Measurements from ENCODE around the gene TRIM2.

Gene TRIM2

DNA sequence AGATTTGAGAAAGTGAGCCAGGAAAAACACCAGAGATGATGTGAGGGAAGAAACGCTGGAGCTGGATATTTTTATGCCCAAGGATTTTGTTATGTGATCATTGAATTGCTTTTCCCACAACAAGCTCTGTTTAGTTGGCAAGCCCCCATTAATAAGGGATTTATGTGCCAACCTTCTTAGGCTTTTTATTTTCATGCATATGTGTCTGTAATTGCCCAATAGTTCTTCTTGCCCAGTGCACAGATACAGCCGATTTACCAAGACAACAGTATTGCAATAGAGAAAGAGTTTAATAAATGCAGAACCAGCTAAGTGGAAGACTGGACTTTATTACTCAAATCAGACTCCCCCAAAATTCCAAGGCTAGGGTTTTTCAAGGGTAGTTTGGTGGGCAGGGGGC lies 57.7 kb downstream of the TRIM2 start:
- Histone ChIP-seq H3K27me3 (ENCODE audit: control insufficient read depth, insufficient read depth, low read length) (no peaks in the 10 kb centered on the region), H3K79me2 (no peaks in the 10 kb centered on the region), H3K36me3 (ENCODE audit: control insufficient read depth, insufficient read depth, low read length) (no peaks in the 10 kb centered on the region), H3K27ac (no peak overlapping the region), H3K4me1 (no peaks in the 10 kb centered on the region), H3K9ac (no peak overlapping the region), H3K4me3 (ENCODE audit: low read depth, low read length) (no peak overlapping the region), H3K9me3 (ENCODE audit: control insufficient read depth, low read length) (no peaks in the 10 kb centered on the region), H3K4me2 (ENCODE audit: low read length) (no peak overlapping the region), H2AFZ (no peak overlapping the region)
- TF ChIP-seq, protein P1, sequence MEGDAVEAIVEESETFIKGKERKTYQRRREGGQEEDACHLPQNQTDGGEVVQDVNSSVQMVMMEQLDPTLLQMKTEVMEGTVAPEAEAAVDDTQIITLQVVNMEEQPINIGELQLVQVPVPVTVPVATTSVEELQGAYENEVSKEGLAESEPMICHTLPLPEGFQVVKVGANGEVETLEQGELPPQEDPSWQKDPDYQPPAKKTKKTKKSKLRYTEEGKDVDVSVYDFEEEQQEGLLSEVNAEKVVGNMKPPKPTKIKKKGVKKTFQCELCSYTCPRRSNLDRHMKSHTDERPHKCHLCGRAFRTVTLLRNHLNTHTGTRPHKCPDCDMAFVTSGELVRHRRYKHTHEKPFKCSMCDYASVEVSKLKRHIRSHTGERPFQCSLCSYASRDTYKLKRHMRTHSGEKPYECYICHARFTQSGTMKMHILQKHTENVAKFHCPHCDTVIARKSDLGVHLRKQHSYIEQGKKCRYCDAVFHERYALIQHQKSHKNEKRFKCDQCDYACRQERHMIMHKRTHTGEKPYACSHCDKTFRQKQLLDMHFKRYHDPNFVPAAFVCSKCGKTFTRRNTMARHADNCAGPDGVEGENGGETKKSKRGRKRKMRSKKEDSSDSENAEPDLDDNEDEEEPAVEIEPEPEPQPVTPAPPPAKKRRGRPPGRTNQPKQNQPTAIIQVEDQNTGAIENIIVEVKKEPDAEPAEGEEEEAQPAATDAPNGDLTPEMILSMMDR (IDR thresholded peaks at IDR 0.05), result no peak

DNA sequence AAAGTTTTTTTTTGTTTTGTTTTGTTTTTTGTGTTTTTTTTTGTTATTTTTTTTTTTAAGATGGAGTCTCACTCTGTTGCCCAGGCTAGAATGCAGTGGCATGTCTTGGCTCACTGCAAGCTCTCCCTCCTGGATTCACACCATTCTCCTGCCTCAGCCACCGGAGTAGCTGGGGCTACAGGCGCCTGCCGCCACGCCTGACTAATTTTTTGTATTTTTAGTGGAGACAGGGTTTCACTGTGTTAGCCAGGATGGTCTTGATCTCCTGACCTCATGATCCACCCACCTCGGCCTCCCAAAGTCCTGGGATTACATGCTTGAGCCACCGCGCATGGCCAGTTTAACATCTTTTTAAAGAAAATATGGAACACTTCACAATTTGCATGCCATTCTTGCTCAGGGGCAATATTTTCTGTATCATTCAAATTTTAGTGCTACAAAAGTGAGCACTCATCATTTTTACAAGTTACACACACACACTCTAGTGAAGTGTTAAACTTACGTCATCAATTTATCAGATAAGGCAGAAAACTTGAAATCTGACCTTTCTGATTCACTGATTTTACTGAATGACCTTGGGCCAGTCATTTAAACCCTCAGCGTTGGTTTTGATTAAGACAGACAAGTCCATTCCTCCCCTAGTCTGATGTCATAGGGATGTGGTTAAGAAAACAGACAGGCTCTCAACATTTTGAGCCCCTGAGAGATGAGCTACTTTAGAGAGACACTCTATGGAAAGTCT lies 61.2 kb downstream of the TRIM2 start:
- no peak overlapping the region for H3K4me2 ChIP-seq (ENCODE audit: low read length)
- no peaks in the 10 kb centered on the region for H3K27me3 ChIP-seq (ENCODE audit: control insufficient read depth, insufficient read depth, low read length)
- TF ChIP-seq, protein P1 (IDR thresholded peaks at IDR 0.05), result no peak
- no peaks in the 10 kb centered on the region for H3K9me3 ChIP-seq (ENCODE audit: control insufficient read depth, low read length)
- no peak overlapping the region for H3K4me3 ChIP-seq (ENCODE audit: low read depth, low read length)
- no peaks in the 10 kb centered on the region for H3K79me2 ChIP-seq
- H2AFZ ChIP-seq, result no peak overlapping the region
- no peaks in the 10 kb centered on the region for H3K36me3 ChIP-seq (ENCODE audit: control insufficient read depth, insufficient read depth, low read length)
- H3K4me1 ChIP-seq, result no peaks in the 10 kb centered on the region
- H3K9ac ChIP-seq, result no peak overlapping the region
- no peak overlapping the region for H3K27ac ChIP-seq

DNA sequence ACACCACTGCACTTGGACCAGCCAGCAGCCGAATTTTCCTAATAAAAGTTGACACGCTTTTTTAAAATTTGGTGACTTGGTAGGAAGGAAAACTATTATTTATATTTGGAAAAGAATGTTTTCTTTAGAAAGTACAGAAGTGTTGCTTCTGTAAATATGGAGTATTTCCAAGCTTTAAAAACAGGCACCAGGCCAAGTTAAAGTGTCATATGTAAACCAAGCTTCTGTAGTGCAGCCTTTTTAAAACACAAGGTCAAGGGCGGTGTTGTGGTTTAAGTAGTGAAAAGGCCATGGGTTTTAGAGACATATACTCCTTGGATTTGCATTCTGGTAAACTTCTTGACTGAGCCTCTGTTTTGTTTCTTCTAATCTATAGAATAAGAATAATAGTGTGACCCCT lies 62.7 kb downstream of the TRIM2 start:
- Histone ChIP-seq H3K4me1 (no peaks in the 10 kb centered on the region), H3K36me3 (ENCODE audit: control insufficient read depth, insufficient read depth, low read length) (no peaks in the 10 kb centered on the region), H2AFZ (no peak overlapping the region), H3K4me3 (ENCODE audit: low read depth, low read length) (no peak overlapping the region), H3K4me2 (ENCODE audit: low read length) (no peak overlapping the region), H3K9ac (no peak overlapping the region), H3K27me3 (ENCODE audit: control insufficient read depth, insufficient read depth, low read length) (no peaks in the 10 kb centered on the region), H3K79me2 (no peaks in the 10 kb centered on the region), H3K9me3 (ENCODE audit: control insufficient read depth, low read length) (no peaks in the 10 kb centered on the region), H3K27ac (no peak overlapping the region)
- TF ChIP-seq, protein P1 (IDR thresholded peaks at IDR 0.05), result no peak

DNA sequence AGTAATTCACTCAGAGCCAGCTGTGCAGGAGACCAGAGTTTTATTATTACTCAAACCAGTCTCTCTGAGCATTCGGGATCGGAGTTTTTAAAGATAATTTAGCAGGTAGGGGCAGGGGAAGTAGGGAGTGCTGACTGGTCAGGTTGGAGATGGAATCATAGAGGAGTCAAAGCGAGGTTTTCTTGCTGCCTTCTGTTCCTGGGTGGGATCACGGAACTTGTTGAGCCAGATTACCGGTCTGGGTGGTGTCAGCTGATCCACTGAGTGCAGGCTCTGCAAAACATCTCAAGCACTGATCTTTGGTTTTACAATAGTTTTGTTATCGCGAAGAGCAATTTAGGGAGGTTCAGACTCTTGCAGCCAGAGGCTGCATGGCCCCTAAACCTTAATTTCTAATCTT lies 63.6 kb downstream of the TRIM2 start:
- H3K9me3 ChIP-seq (ENCODE audit: control insufficient read depth, low read length), result no peaks in the 10 kb centered on the region
- no peak overlapping the region for H3K4me2 ChIP-seq (ENCODE audit: low read length)
- H3K27me3 ChIP-seq (ENCODE audit: control insufficient read depth, insufficient read depth, low read length), result no peaks in the 10 kb centered on the region
- no peak overlapping the region for H3K27ac ChIP-seq
- no peak overlapping the region for H2AFZ ChIP-seq
- H3K9ac ChIP-seq, result no peak overlapping the region
- H3K36me3 ChIP-seq (ENCODE audit: control insufficient read depth, insufficient read depth, low read length), result no peaks in the 10 kb centered on the region
- no peak overlapping the region for H3K4me3 ChIP-seq (ENCODE audit: low read depth, low read length)
- TF ChIP-seq, protein P1 (IDR thresholded peaks at IDR 0.05), result no peak
- no peaks in the 10 kb centered on the region for H3K4me1 ChIP-seq
- H3K79me2 ChIP-seq, result no peaks in the 10 kb centered on the region

DNA sequence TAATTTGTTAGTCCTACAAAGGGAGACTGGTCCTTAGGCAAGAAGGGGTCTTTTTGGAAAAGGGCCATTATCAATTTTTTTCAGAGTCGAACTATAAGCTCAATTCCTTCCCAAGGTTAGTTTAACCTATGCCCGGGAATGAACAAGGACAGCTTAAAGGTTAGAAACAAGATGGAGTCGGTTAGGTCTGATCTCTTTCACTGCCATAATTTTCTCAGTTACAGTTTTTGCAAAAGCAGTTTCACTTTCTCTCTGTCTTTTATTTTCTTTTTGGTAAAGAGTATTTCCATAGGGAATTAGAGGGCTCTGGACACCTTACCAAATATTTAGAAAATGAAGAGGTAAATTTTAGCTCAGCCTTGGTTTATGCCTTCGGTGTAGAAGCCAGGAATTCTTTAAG lies 64.1 kb downstream of the TRIM2 start:
- Histone ChIP-seq H3K9ac (no peak overlapping the region), H3K27ac (no peak overlapping the region)
- TF ChIP-seq, protein P1 (IDR thresholded peaks at IDR 0.05), result no peak

More for the DNA sequence above, 64.1 kb downstream of the TRIM2 start:
- Histone ChIP-seq H3K4me2 (ENCODE audit: low read length) (no peak overlapping the region), H3K4me1 (no peaks in the 10 kb centered on the region), H2AFZ (no peak overlapping the region), H3K36me3 (ENCODE audit: control insufficient read depth, insufficient read depth, low read length) (no peaks in the 10 kb centered on the region), H3K4me3 (ENCODE audit: low read depth, low read length) (no peak overlapping the region), H3K27me3 (ENCODE audit: control insufficient read depth, insufficient read depth, low read length) (no peaks in the 10 kb centered on the region), H3K79me2 (no peaks in the 10 kb centered on the region), H3K9me3 (ENCODE audit: control insufficient read depth, low read length) (no peaks in the 10 kb centered on the region)
